NB4 (cell line): ENCODE results near the gene RSRC1.

Experiments used
- CTCF ChIP-seq: IDR thresholded peaks from one replicate; pipeline ENCODE4 v1.5.1; 2012; ENCODE audit warnings: low read depth, low read length
- POLR2A ChIP-seq: IDR thresholded peaks from 2 replicates; pipeline ENCODE4 v1.6.1; 2011; ENCODE audit warnings: mild to moderate bottlenecking; ENCODE audit not compliant: insufficient read length; ENCODE audit errors: extremely low read depth
- TF ChIP-seq, protein P1 (sequence below): IDR thresholded peaks from 2 replicates; pipeline ENCODE4 v1.6.1; 2011; ENCODE audit warnings: low read depth, low read length

GRCh38 chr3:158200955-158201354, 91.1 kb downstream of the RSRC1 start:
- TF ChIP-seq CTCF (no peak), POLR2A (no peak)
- TF ChIP-seq, protein P1, sequence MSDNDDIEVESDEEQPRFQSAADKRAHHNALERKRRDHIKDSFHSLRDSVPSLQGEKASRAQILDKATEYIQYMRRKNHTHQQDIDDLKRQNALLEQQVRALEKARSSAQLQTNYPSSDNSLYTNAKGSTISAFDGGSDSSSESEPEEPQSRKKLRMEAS, result no peak
